HepG2 (cell line): ENCODE measurements around the gene TTN. TPM values are rescaled to one million over a fixed set of nuclear protein-coding genes. Genes with fewer than 3 reads are reported as not detected.

Source experiments
- ATAC-seq: fragments of 200-7000 bp; cut with Tn5 transposase; 3 replicates; pipeline ENCODE4 v1.9.1; 2020; ENCODE audit warnings: mild to moderate bottlenecking, moderate library complexity
- BruUV-seq: library from RNA; stranded (reverse); fragments of 400-500 nt; replicated peaks from 2 replicates; lab custom pipeline; 2021; lab: Mats Ljungman, UMichigan
- CTCF ChIA-PET: fragments of 300-600 bp; formaldehyde crosslinking; extraction: SDS; loops from one replicate; lab custom pipeline; 2021; ENCODE audit warnings: low total read pairs, inconsistent platforms, low intra/inter-chr PET ratio; lab: Yijun Ruan, JAX
- POLR2A ChIA-PET: fragments of 350-600 bp; sonication (Branson Sonifier 250); formaldehyde crosslinking; loops from one replicate; lab custom pipeline; 2020; ENCODE audit warnings: antibody characterized with exemption, inconsistent platforms; lab: Yijun Ruan, JAX
- DNase-seq: peaks from one replicate; pipeline ENCODE4 v3.0.0-alpha.2; 2015; ENCODE audit warnings: low spot score
- FAIRE-seq: peaks from 3 replicates; lab custom pipeline; 2011; peaks lifted over from hg19 to GRCh38; lab: Jason Lieb, UNC
- H2AFZ ChIP-seq: one replicate; pipeline ENCODE4 v1.6.1; 2011; ENCODE audit warnings: low read length, inconsistent platforms
- H3K27ac ChIP-seq: fragments of 300-600 bp; 3 replicates; pipeline ENCODE4 v1.8.0; 2011; ENCODE audit warnings: mixed run types, mild to moderate bottlenecking, mixed read lengths, low read length, inconsistent platforms; ENCODE audit not compliant: insufficient read depth; ENCODE audit errors: extremely low read length
- H3K27me3 ChIP-seq, 2 experiments: fragments of 200-600 bp in 1 of 2; 2 replicates in 1 of 2; 3 replicates in 1 of 2; pipeline versions ENCODE4 v1.6.0 to v1.8.0; 2011; ENCODE audit warnings: low read length in 2 of 2, mild to moderate bottlenecking in 2 of 2, moderate library complexity in 2 of 2, inconsistent platforms in 1 of 2; ENCODE audit not compliant: insufficient read depth in 2 of 2, control insufficient read depth in 1 of 2
- H3K36me3 ChIP-seq, 2 experiments: fragments of 200-600 bp in 1 of 2; replicated peaks in 1 of 2; 2 replicates in 1 of 2; 3 replicates in 1 of 2; pipeline versions ENCODE4 v1.5.1 to v1.8.0; 2011; ENCODE audit warnings: low read length in 2 of 2, inconsistent platforms in 1 of 2; ENCODE audit not compliant: insufficient read depth in 2 of 2, control insufficient read depth in 1 of 2
- H3K4me1 ChIP-seq: 2 replicates; pipeline ENCODE4 v1.5.1; 2012; ENCODE audit warnings: low read length, inconsistent platforms; ENCODE audit not compliant: insufficient read depth
- H3K4me2 ChIP-seq: 2 replicates; pipeline ENCODE4 v1.6.0; 2011; ENCODE audit warnings: low read depth, low read length, inconsistent platforms
- H3K4me3 ChIP-seq, 3 experiments: fragments of 200-600 bp in 1 of 3; sonication (generic), shearing (Covaris generic) in 1 of 3; replicated peaks in 1 of 3; 2 replicates each; pipeline ENCODE4 v1.5.1; 2011 to 2016; ENCODE audit warnings: low read length in 3 of 3, inconsistent platforms in 2 of 3, low read depth in 2 of 3, mild to moderate bottlenecking in 2 of 3, control low read depth in 1 of 3, mixed read lengths in 1 of 3; ENCODE audit not compliant: insufficient read depth in 1 of 3
- H3K79me2 ChIP-seq: one replicate; pipeline ENCODE4 v1.6.1; 2011; ENCODE audit warnings: low read length, inconsistent platforms; ENCODE audit not compliant: insufficient read depth
- H3K9ac ChIP-seq: 2 replicates; pipeline ENCODE4 v1.6.0; 2011; ENCODE audit warnings: mild to moderate bottlenecking, low read depth, low read length, inconsistent platforms; ENCODE audit not compliant: insufficient read depth
- H3K9me3 ChIP-seq: 2 replicates; pipeline ENCODE4 v1.5.1; 2012; ENCODE audit warnings: mild to moderate bottlenecking, low read length
- H4K20me1 ChIP-seq: 2 replicates; pipeline ENCODE4 v1.6.0; 2011; ENCODE audit warnings: inconsistent platforms, mild to moderate bottlenecking, low read length, moderate library complexity; ENCODE audit not compliant: insufficient read depth
- HHEX ChIP-seq: IDR thresholded peaks from 2 replicates; pipeline ENCODE4 v1.6.1; 2016; ENCODE audit warnings: control low read depth
- HNRNPLL ChIP-seq: fragments of 200-400 bp; formaldehyde crosslinking; IDR thresholded peaks from 2 replicates; pipeline ENCODE4 v1.6.1; 2017; ENCODE audit warnings: mild to moderate bottlenecking, low read depth, low read length; ENCODE audit not compliant: poor library complexity, severe bottlenecking
- IRF9 ChIP-seq: sonication (generic); formaldehyde crosslinking; IDR thresholded peaks from 2 replicates; pipeline ENCODE4 v1.8.0; 2022; ENCODE audit warnings: missing genetic modification reagents, mild to moderate bottlenecking, borderline replicate concordance
- POLR2AphosphoS5 ChIP-seq: IDR thresholded peaks from 2 replicates; pipeline ENCODE4 v1.6.1; 2012; ENCODE audit warnings: low read depth, low read length
- SMARCC2 ChIP-seq: fragments of 450-650 bp; IDR thresholded peaks from 2 replicates; pipeline ENCODE4 v1.6.1; 2017; ENCODE audit warnings: antibody characterized with exemption, mild to moderate bottlenecking
- TCF7 ChIP-seq: sonication (generic); IDR thresholded peaks from 2 replicates; pipeline ENCODE4 v1.6.1; 2016; ENCODE audit warnings: antibody characterized with exemption, low read depth
- WIZ ChIP-seq: sonication (generic); formaldehyde crosslinking; IDR thresholded peaks from 2 replicates; pipeline ENCODE4 v1.5.1; 2020; ENCODE audit warnings: mild to moderate bottlenecking, missing genetic modification reagents
- ZBTB7B ChIP-seq: sonication (generic); formaldehyde crosslinking; IDR thresholded peaks from 2 replicates; pipeline ENCODE4 v1.4.0; 2020; ENCODE audit warnings: missing genetic modification reagents
- ZFP37 ChIP-seq: sonication (generic); formaldehyde crosslinking; IDR thresholded peaks from 2 replicates; pipeline ENCODE4 v1.4.0; 2020; ENCODE audit warnings: missing genetic modification reagents, borderline replicate concordance
- ZKSCAN1 ChIP-seq: fragments of 150-350 bp; IDR thresholded peaks from 2 replicates; pipeline ENCODE4 v1.6.1; 2014; ENCODE audit warnings: low read length
- ZNF589 ChIP-seq: sonication (generic); formaldehyde crosslinking; conservative IDR thresholded peaks from 2 replicates; pipeline ENCODE4 v1.8.0; 2022; ENCODE audit warnings: mild to moderate bottlenecking, moderate library complexity, missing genetic modification reagents
- ZNF605 ChIP-seq: sonication (generic); formaldehyde crosslinking; IDR thresholded peaks from 2 replicates; pipeline ENCODE4 v1.8.0; 2022; ENCODE audit warnings: mild to moderate bottlenecking, missing genetic modification reagents
- ZNF607 ChIP-seq: sonication (generic); formaldehyde crosslinking; IDR thresholded peaks from 2 replicates; pipeline ENCODE4 v1.5.1; 2020; ENCODE audit warnings: missing genetic modification reagents, mild to moderate bottlenecking, borderline replicate concordance
- WGBS: methylation state at CpG from one replicate; pipeline ENCODE4 v1.1.6; 2017; ENCODE audit warnings: low lambda C conversion rate; 5-methylcytosine and 5-hydroxymethylcytosine counted together
- in situ Hi-C: cut with HindIII; loops from 2 replicates; pipeline ENCODE4 v1.10.0; 2017; ENCODE audit warnings: low pct_unique_long_range_greater_than_20kb; ENCODE audit not compliant: extremely low pct_ligation_motif_present
- intact Hi-C: fragments of 100-400 bp; cut with micrococcal nuclease; formaldehyde crosslinking; loops from one replicate; pipeline ENCODE4 v1.10.0; 2022; ENCODE audit not compliant: unreplicated experiment
- polyA plus RNA-seq, 8 experiments: library from polyadenylated mRNA; depleted of rRNA in 3 of 8; stranded (reverse) in 7 of 8; unstranded in 1 of 8; fragments of >200 nt; fragmentation: Illumina TruSeq in 4 of 8; extraction: Trizol in 4 of 8; gene quantifications; 2 replicates each; pipeline versions ENCODE4 v1.2.1 to v1.2.3, GENCODE V29; 2011 to 2016; ENCODE audit warnings: low read depth in 4 of 8, missing spikeins in 1 of 8, mixed read lengths in 1 of 8; ENCODE audit not compliant: insufficient read depth in 1 of 8
- total RNA-seq, 5 experiments: library from RNA; depleted of rRNA; stranded (reverse); fragments of >200 nt; fragmentation: Illumina TruSeq; extraction: Trizol; gene quantifications; 2 replicates each; pipeline ENCODE4 v1.2.3, GENCODE V29; 2016; ENCODE audit warnings: low read depth in 1 of 5

The TTN gene
- total and polyA plus RNA-seq, 2 of the 13 experiments (the other 11 are each of a cell fraction or from before 2014, with no cell fraction given) = under 0.01 TPM

GRCh38 chr2:178843697-178844096, 36.5 kb upstream of the TTN start:
- POLR2A ChIA-PET = no interaction called here
- H2AFZ ChIP-seq = no peak overlapping the region
- H4K20me1 ChIP-seq = no peaks in the 10 kb centered on the region
- no peak for TF ChIP-seq ZBTB7B (CRISPR knock-in tag)
- no peak for TF ChIP-seq WIZ (CRISPR knock-in tag)
- TF ChIP-seq ZKSCAN1 = no peak
- no peak for TF ChIP-seq IRF9 (CRISPR knock-in tag)
- no peak for TF ChIP-seq HNRNPLL
- TF ChIP-seq ZFP37 (CRISPR knock-in tag) = no peak
- TF ChIP-seq TCF7 = no peak
- TF ChIP-seq ZNF589 (CRISPR knock-in tag) = no peak
- no peak for TF ChIP-seq ZNF605 (CRISPR knock-in tag)
- no peak for TF ChIP-seq HHEX (CRISPR knock-in tag)
- TF ChIP-seq POLR2AphosphoS5 = no peak
- TF ChIP-seq SMARCC2 = no peak
- no peak for TF ChIP-seq ZNF607 (CRISPR knock-in tag)
- H3K9ac ChIP-seq = no peak overlapping the region
- no peaks in the 10 kb centered on the region for H3K79me2 ChIP-seq
- no peak overlapping the region for H3K27ac ChIP-seq
- BruUV-seq = no TSS peak
- in situ Hi-C loops (no loop called here), intact Hi-C loops (no loop called here)
- no peaks in the 10 kb centered on the region for H3K36me3 ChIP-seq
- no peak for FAIRE-seq
- no peaks in the 10 kb centered on the region for H3K9me3 ChIP-seq
- no peak for ATAC-seq
- H3K4me2 ChIP-seq = no peak overlapping the region
- no peak for DNase-seq
- WGBS = 0% methylated on average over 1 of the region's 1 CpG
- no peak overlapping the region for H3K4me3 ChIP-seq
- CTCF ChIA-PET = no interaction called here
- no peaks in the 10 kb centered on the region for H3K4me1 ChIP-seq
- no peaks in the 10 kb centered on the region for H3K27me3 ChIP-seq
